Measurements from ENCODE around the gene ARL4C.
A peak's percentile ranks its signal among the peaks of the same experiment; 100 is the strongest.

Gene ARL4C

GRCh38 chr2:234497594-234498235 is 834 bp upstream of the ARL4C start:
- no peak for DNase-seq

- DNase-seq, result peak; percentile 81
Observed at GRCh38 chr2:234496055-234496834, 636 bp downstream of the ARL4C start.

- DNase-seq, result peak; percentile 76
Observed at GRCh38 chr2:234495251-234496054, 1.4 kb downstream of the ARL4C start.

DNA sequence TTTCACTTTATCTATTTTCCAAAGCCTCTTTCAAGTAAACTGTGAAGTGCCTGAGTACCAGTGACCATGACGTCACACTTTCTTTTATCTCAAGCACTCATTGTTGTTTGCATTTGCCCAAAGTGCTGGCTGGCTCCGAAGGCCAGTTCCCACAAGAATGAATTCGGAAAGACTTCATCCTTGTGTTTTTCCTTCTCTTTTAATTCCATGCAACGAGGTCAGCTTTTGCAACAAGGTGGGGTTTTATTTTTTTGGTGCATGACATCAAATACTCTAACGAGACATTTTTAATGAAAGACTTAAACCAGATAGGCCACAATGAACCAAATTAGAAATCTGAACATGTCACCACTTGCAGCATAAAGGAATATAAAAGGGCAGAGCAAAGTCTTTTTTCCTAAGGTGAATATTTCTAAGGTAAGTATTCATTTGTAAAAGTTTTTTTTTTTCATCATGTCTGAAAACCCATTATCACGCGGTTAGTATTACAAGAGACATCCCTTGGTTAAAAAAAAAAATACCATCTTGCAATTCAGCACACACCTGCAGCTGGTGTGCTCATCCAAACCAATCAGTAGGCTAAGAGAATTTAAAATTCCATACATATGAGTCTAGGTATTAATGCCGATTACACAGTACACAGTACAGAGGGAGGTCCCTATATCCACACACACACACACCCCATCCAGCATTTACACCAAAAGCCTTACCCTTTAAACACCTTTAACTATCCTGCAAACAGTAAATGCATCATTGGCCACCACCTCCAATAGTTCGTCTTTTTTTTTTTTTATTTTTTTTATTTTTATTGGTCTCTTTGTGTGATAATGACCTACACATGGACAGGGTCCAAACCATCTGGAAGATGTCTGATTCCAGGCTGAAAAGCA is 2.3 kb downstream of the ARL4C start:
- DNase-seq, result peak; percentile 76

DNA sequence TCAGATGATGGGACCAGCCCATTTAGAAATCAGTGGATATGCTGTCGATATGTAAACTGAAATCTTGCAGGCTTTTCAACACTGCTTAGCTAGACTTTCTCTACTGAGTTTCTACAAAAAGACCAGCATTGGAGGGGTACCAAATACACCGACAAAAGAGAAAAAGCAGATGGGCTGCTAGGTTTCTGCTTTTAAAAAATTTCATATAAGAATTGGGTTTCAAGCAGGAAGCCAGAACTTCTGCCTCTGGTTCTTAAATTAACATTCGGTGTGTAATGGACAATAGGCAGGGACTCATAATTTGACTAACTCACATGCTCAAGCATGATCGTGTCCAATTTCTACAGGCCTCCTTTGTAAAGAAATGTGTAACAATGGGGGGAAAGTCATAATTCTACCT is 3.1 kb downstream of the ARL4C start:
- no peak for DNase-seq

GRCh38 chr2:234492717-234493485 is 4.0 kb downstream of the ARL4C start:
- no peak for DNase-seq

DNA sequence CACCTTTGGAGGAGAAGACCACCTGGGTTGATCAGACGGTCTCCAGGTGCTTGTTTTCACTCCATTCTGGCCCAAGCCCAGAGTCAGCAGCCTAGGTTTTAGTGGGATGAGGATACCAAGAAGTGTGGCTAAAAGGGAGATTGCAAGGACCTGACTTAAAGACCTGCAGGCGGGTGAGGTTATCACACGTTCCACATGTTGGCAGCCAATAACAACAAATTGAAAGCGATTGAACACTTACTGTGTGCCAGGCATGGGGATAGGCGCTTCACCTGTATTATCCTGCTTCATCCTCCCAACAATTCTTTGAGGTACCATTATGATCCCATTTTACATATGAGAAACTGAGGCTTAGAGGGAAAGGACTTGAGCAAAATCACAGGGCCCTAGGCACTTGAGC is 5.0 kb downstream of the ARL4C start:
- DNase-seq, result no peak

DNA sequence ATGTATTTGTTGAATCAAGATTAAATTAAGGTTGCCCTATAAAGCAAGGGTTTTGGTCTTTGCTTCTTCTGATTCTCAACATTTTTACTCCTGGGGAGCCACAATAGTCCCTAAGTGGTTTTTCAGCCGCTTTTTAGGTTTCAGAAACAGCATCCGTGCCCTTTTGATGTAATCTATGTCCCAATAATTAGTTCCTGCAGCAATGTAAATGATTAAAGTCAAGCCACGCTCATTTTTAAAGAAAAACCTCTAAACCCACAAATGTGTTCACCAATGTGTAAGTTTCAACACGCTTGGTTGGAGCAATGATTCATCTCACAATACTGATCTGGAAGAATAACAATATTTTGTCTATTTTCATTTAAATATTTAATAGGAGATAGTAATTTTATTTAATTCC is 5.6 kb downstream of the ARL4C start:
- DNase-seq, result no peak

- peak; percentile 73 for DNase-seq
Observed at GRCh38 chr2:234490271-234491091, 6.4 kb downstream of the ARL4C start.

GRCh38 chr2:234488913-234489451 is 7.9 kb downstream of the ARL4C start:
- peak; percentile 86 for DNase-seq

DNA sequence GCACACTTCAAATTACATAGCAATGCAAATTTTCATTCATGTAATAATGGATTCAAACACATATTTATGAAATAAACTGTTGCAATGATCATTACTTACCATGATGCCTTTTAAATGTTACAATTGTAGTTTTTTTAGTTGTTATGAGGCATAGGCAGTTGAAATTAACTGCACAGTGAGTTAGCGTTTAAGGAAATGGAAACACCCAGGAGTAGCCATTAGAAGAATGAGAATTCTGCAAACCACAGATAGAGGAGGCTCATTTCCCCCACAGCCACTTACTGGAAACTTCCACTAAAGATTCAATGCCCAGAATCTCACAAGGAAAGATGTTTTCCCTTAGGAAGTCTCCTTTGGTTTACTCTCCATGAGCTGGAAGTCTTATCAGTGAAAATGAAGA is 8.4 kb downstream of the ARL4C start:
- no peak for DNase-seq

DNA sequence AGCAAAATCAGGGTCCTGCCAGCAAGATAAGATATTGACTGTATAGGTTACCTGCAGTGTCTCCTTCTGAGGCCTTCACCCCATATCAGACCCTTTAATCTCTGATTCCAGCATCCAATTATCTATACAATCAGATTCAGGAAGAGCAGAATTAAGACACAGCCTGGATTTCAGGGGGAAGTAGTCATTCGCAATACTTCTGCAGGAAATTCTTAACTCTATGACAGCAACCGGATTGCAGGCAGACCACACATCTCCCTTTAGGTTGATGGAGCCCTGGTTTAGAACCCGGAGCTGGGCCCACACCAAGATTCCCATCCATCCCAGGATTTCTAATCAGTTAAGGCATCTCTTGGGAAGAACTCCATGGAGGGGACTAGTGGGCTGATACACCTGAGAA is 9.5 kb downstream of the ARL4C start:
- DNase-seq, result no peak

GRCh38 chr2:234483568-234484251 is 13.2 kb downstream of the ARL4C start:
- peak; percentile 91 for DNase-seq

GRCh38 chr2:234481301-234481700 is 15.6 kb downstream of the ARL4C start:
- DNase-seq, result no peak

- DNase-seq, result no peak
Observed at GRCh38 chr2:234480337-234480736, 16.5 kb downstream of the ARL4C start.

DNA sequence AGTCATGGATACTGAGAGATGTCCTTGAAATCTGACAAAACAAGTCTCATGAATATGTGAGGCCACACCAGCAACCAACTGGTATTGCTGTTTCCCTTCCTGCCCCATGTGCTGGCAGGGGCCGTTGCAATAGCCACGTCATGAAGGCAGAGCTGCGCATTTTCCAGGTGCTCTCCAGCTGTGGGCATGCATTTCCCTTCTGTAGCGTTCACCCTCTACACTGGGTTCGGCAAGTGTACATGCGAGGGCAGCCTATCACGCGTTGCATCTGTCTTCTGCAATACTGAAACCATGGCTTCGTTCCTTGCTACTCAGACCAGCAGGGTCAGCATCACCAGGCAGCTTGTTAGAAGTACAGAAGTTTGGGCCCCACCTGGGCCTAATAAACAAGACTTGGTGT is 17.4 kb downstream of the ARL4C start:
- DNase-seq, result no peak

GRCh38 chr2:234478121-234478858 is 18.6 kb downstream of the ARL4C start:
- peak; percentile 72 for DNase-seq

DNA sequence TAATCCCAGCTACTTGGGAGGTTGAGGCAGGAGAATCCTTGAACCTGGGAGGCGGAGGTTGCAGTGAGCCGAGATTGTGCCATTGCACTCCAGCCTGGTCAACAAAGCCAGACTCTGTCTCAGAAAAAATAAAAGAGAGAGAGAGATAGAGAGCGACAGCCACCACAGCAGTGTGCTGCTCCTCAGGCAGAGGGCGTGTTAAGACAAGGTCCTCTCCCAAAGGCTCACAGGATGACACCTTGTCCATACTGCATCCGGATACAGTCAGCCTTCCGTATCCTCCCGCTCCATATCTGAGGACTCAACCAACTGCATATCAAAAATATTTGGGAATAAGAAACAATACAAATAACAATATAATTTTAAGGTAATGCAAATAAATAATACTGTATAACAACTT is 20.1 kb downstream of the ARL4C start:
- DNase-seq, result no peak

GRCh38 chr2:234474654-234475053 is 22.2 kb downstream of the ARL4C start:
- DNase-seq, result no peak

Data from activated effector memory CD4-positive, alpha-beta T cell treated with anti-CD3 and anti-CD28 coated beads, Interleukin-2, amount 50 U/mL, for 16 hours (primary cell).